ENCODE results near the gene CCDC33. TPM values are rescaled to one million over a fixed set of nuclear protein-coding genes. Genes with fewer than 3 reads are reported as not detected.

CCDC33 gene
- total RNA-seq, 1 donor from 2014 or later: not detected

- H3K4me3 Mint-ChIP-seq (ENCODE audit: unreplicated experiment): no peak overlapping the region
- TF ChIP-seq, protein P1, sequence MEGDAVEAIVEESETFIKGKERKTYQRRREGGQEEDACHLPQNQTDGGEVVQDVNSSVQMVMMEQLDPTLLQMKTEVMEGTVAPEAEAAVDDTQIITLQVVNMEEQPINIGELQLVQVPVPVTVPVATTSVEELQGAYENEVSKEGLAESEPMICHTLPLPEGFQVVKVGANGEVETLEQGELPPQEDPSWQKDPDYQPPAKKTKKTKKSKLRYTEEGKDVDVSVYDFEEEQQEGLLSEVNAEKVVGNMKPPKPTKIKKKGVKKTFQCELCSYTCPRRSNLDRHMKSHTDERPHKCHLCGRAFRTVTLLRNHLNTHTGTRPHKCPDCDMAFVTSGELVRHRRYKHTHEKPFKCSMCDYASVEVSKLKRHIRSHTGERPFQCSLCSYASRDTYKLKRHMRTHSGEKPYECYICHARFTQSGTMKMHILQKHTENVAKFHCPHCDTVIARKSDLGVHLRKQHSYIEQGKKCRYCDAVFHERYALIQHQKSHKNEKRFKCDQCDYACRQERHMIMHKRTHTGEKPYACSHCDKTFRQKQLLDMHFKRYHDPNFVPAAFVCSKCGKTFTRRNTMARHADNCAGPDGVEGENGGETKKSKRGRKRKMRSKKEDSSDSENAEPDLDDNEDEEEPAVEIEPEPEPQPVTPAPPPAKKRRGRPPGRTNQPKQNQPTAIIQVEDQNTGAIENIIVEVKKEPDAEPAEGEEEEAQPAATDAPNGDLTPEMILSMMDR (IDR thresholded peaks at IDR 0.05): peak; percentile 82
- no peaks in the 10 kb centered on the region for H3K9me3 Mint-ChIP-seq (ENCODE audit: low read depth)
- DNase-seq (ENCODE audit: low spot score): no peak
- H3K27me3 Mint-ChIP-seq (ENCODE audit: low read depth): peaks cover 2% of the 10 kb centered on the region
- peaks cover 50% of the 10 kb centered on the region for H3K4me1 Mint-ChIP-seq (ENCODE audit: low read depth)
- H3K27ac Mint-ChIP-seq (ENCODE audit: unreplicated experiment): no peak overlapping the region
- no peaks in the 10 kb centered on the region for H3K36me3 Mint-ChIP-seq (ENCODE audit: low read depth)
These were observed 75.8 kb downstream of the CCDC33 start for GRCh38 chr15:74311734-74312444.

DNA sequence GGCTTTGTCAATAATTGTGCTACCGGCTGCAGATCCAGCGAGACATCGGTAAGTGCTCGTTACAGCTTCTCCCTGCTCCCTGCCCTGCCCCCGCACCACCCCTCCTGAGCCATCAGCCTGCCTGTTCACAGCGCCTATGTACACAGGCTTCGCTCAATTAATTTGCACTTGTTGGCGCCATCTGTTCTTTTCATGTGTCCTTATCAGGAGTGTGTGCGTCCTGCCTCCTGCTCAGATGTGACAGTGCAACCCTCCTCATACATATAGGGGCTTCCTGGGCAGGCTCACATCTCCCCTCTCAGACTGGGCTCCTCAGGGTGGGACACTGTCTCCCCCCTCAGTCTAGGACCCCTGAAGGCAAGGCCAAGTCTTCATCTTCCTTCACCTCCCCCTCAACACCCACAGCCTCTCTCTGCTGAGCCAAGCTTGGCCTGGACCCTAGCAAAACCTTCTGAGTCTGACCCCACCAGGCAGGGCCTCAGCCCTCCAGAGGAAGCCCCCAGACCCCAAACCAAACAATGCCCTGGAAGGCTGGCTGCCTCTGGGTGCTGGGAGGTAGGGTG, 76.4 kb downstream of the CCDC33 start:
- Mint-ChIP-seq H3K9me3 (ENCODE audit: low read depth) (no peaks in the 10 kb centered on the region), H3K4me3 (ENCODE audit: unreplicated experiment) (no peak overlapping the region), H3K27me3 (ENCODE audit: low read depth) (peaks cover 2% of the 10 kb centered on the region), H3K4me1 (ENCODE audit: low read depth) (peaks cover 50% of the 10 kb centered on the region), H3K36me3 (ENCODE audit: low read depth) (no peaks in the 10 kb centered on the region), H3K27ac (ENCODE audit: unreplicated experiment) (no peak overlapping the region)
- TF ChIP-seq, protein P1 (IDR thresholded peaks at IDR 0.05): no peak
- DNase-seq (ENCODE audit: low spot score): no peak

DNA sequence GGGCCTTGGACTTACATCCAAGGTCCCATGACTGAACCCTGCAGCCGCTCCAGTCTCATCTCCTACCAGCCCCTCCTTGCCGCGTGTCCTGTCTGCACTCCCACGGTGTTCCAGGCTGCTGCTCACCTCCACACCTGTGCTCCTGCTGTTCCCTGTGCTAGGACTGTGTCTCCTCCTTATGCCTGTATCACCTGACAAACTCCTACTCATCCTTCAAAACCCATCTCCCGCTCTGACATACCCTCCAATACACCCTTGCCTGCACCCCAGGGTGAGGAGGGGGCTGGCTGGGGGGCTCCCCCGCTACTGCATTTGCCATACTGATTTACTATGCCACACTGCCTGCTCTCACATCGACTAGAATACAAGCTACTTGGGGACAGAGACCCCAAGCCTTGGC, 77.8 kb downstream of the CCDC33 start:
- H3K4me1 Mint-ChIP-seq (ENCODE audit: low read depth): peaks cover 59% of the 10 kb centered on the region
- no peak overlapping the region for H3K27ac Mint-ChIP-seq (ENCODE audit: unreplicated experiment)
- TF ChIP-seq, protein P1 (IDR thresholded peaks at IDR 0.05): no peak
- H3K9me3 Mint-ChIP-seq (ENCODE audit: low read depth): no peaks in the 10 kb centered on the region
- peaks cover 2% of the 10 kb centered on the region for H3K27me3 Mint-ChIP-seq (ENCODE audit: low read depth)
- no peak overlapping the region for H3K4me3 Mint-ChIP-seq (ENCODE audit: unreplicated experiment)
- no peaks in the 10 kb centered on the region for H3K36me3 Mint-ChIP-seq (ENCODE audit: low read depth)
- no peak for DNase-seq (ENCODE audit: low spot score)

DNA sequence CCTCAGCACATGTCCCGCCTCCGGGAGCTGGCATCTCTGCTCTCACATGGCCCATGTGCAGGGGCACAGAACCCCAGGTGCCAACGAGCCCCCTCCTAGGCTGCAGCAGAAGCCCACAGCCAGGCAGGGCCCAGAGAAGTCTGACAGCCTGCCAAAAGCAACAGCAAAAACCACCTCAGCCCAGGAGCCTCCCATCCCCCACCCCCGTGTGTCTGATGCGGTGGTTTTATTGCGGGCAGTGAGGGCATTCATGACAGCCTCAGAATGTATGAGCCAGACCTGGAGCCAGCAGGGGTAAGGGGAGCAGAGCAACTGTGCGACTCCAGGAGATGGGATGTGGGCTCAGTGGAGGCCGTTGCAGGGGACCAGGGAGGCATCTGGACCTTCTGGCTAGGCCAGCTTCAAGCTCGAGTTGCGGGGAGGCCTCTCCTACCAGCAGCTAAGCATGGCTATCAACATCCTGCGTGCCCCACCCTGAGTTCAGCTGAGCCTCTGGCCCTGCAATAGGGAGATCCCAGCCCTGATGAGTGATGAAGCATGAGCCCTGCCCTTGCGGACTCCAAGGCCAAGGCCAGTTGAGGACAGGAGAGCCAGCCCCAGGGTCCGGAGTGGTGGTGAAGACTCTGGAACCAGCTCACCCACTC, 78.8 kb downstream of the CCDC33 start:
- no peak for DNase-seq (ENCODE audit: low spot score)
- Mint-ChIP-seq H3K27ac (ENCODE audit: unreplicated experiment) (peak overlapping the region; percentile 34), H3K27me3 (ENCODE audit: low read depth) (no peaks in the 10 kb centered on the region), H3K9me3 (ENCODE audit: low read depth) (no peaks in the 10 kb centered on the region), H3K4me1 (ENCODE audit: low read depth) (peaks cover 67% of the 10 kb centered on the region), H3K36me3 (ENCODE audit: low read depth) (no peaks in the 10 kb centered on the region), H3K4me3 (ENCODE audit: unreplicated experiment) (no peak overlapping the region)
- TF ChIP-seq, protein P1 (IDR thresholded peaks at IDR 0.05): no peak

- no peaks in the 10 kb centered on the region for H3K9me3 Mint-ChIP-seq (ENCODE audit: low read depth)
- peak overlapping the region; percentile 34 for H3K27ac Mint-ChIP-seq (ENCODE audit: unreplicated experiment)
- no peak for DNase-seq (ENCODE audit: low spot score)
- H3K36me3 Mint-ChIP-seq (ENCODE audit: low read depth): no peaks in the 10 kb centered on the region
- TF ChIP-seq, protein P1 (IDR thresholded peaks at IDR 0.05): no peak
- H3K4me3 Mint-ChIP-seq (ENCODE audit: unreplicated experiment): no peak overlapping the region
- H3K4me1 Mint-ChIP-seq (ENCODE audit: low read depth): peaks cover 70% of the 10 kb centered on the region
- no peaks in the 10 kb centered on the region for H3K27me3 Mint-ChIP-seq (ENCODE audit: low read depth)
These were observed 79.5 kb downstream of the CCDC33 start for GRCh38 chr15:74315626-74316025.

Data from chondrocyte (in vitro differentiated cells).